Right forelimb (tissue), 1 donor: ENCODE results near the gene INKA2.
A peak's percentile ranks its signal among the peaks of the same experiment; 100 is the strongest.
"Not testable (repeated sequence)": the region's sequence is repeated elsewhere in the genome, so short reads cannot be mapped to it uniquely, and the experiment has no call there.

Experiments
- DNase-seq: peaks from one replicate; pipeline ENCODE4 v3.0.0-alpha.2; 2018

INKA2 gene

GRCh38 chr1:111749628-111750027 is 10.4 kb upstream of the INKA2 start:
- no peak for DNase-seq

- no peak for DNase-seq
These were observed 8.8 kb upstream of the INKA2 start for GRCh38 chr1:111747947-111748346.

GRCh38 chr1:111747282-111747734 is 8.1 kb upstream of the INKA2 start:
- DNase-seq, result no peak

GRCh38 chr1:111746614-111746999 is 7.4 kb upstream of the INKA2 start:
- no peak for DNase-seq

GRCh38 chr1:111745675-111746613 is 6.7 kb upstream of the INKA2 start:
- DNase-seq, result no peak

GRCh38 chr1:111743679-111744101 is 4.5 kb upstream of the INKA2 start:
- no peak for DNase-seq

GRCh38 chr1:111742938-111743549 is 3.8 kb upstream of the INKA2 start:
- no peak for DNase-seq

GRCh38 chr1:111742292-111742691 is 3.1 kb upstream of the INKA2 start:
- not testable (repeated sequence) for DNase-seq

GRCh38 chr1:111739925-111740765 is 950 bp upstream of the INKA2 start:
- peak; percentile 74 for DNase-seq

GRCh38 chr1:111738436-111739193 is 580 bp downstream of the INKA2 start:
- peak; percentile 86 for DNase-seq

- no peak for DNase-seq
These were observed 1.1 kb downstream of the INKA2 start for GRCh38 chr1:111738133-111738435.

- DNase-seq, result no peak
These were observed 1.7 kb downstream of the INKA2 start for GRCh38 chr1:111737216-111738132.

GRCh38 chr1:111736548-111737215 is 2.5 kb downstream of the INKA2 start:
- no peak for DNase-seq

GRCh38 chr1:111735858-111736544 is 3.2 kb downstream of the INKA2 start:
- DNase-seq, result no peak

GRCh38 chr1:111735321-111735720 is 3.9 kb downstream of the INKA2 start:
- no peak for DNase-seq

- DNase-seq, result no peak
These were observed 4.3 kb downstream of the INKA2 start for GRCh38 chr1:111734856-111735255.

- DNase-seq, result no peak
These were observed 4.8 kb downstream of the INKA2 start for GRCh38 chr1:111734426-111734825.

GRCh38 chr1:111733992-111734341 is 5.2 kb downstream of the INKA2 start:
- no peak for DNase-seq

GRCh38 chr1:111733183-111733991 is 5.8 kb downstream of the INKA2 start:
- peak; percentile 75 for DNase-seq
